GM21786 (cell line): Measurements from ENCODE around the gene TMEM63A.

ENCODE experiments used
- ATAC-seq: cut with Tn5 transposase; IDR thresholded peaks from one replicate; pipeline ENCODE4 v1.9.1; 2021; ENCODE audit not compliant: unreplicated experiment

The TMEM63A gene

DNA sequence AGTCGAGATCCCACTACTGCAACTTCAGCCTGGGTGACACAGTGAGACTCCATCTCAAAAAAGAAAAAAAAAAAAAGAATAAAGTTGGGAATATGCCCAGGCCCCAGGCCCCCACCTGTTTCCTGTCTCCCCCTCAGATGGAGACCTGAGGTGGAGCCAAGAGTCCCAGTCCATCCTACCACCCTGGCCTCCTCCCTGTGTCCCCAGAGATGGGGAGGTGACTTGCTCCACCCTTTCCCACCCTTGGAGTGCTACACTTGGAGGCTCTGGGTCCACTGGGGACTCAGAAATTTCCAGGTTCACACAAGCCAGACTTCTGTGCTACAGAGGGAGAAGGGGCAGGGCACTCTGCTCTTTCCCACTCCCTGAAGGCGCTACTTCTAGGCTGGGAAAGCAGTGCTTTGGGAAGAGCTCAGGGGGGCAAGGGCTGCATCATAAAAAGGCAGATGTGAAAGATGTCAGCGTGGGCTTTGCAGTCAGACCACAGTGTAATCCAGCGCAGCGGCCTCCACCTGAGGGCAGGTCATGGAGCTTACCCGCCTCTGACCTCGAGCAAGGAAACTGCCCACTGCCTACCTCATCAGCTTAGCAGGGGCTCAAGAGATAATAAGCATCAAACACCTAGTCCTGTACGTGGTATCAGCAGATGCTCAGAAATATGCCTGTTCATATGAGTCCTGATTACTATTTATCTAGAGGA is 13.4 kb downstream of the TMEM63A start:
- no peak for ATAC-seq

DNA sequence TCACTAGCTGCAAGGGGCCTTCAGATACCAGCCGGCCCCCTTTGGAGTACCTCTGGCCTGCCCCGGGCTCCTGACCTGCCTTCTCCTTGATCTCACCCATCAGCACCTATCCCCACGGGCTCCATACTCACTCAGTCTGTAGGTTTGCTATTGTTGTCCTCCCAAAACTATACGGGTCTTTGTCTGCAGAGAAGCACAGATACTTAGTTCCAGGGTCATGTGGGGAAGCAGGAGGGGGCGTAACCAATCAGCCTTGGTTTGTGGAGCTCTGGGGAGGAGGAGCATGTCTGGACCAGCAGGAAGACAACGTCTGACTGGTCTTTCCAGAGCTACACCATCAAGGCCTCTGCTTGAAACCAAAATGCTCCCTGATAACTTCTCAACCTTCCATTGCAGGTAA is 15.2 kb downstream of the TMEM63A start:
- no peak for ATAC-seq

- ATAC-seq: no peak
Observed at GRCh38 chr1:225866061-225866837, 15.9 kb downstream of the TMEM63A start.

GRCh38 chr1:225865514-225865913 is 16.7 kb downstream of the TMEM63A start:
- ATAC-seq: no peak

DNA sequence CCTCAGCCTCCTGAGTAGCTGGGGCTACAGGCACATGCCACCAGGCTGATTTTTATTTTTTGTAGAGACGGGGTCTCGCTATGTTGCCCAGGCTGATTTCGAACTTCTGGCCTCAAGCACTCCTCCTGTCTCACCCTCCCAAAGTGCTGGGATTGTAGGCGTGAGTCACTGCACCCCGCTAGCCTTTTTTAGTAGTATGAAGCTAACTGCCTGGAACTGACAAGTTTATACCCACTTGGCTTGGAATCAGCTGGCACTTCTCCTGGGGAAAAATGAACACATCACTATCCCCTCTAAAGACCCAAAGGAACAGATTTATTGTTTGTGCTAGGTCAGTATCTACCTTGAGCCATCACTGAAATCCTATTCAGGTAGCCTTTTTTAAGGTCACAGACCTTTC is 19.0 kb downstream of the TMEM63A start:
- no peak for ATAC-seq

DNA sequence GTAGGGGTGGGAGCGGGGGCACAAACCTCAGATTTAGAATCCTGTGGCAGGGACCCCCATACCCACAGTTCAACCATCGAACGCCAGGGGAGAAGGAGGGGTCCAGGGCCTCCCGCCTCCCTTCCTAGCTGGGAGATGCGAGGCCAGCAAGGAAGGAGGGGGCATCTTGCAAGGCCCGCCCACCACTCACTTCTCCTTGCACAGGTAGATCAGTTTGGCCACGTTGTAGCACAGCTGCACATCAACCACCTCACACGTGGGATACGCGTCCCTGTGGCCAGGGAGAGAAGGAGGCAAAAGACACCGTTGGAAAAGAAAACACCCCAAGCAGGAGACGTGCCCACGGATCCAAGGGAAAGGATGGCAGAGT is 19.6 kb downstream of the TMEM63A start:
- ATAC-seq: no peak

GRCh38 chr1:225861834-225862580 is 20.2 kb downstream of the TMEM63A start:
- no peak for ATAC-seq

DNA sequence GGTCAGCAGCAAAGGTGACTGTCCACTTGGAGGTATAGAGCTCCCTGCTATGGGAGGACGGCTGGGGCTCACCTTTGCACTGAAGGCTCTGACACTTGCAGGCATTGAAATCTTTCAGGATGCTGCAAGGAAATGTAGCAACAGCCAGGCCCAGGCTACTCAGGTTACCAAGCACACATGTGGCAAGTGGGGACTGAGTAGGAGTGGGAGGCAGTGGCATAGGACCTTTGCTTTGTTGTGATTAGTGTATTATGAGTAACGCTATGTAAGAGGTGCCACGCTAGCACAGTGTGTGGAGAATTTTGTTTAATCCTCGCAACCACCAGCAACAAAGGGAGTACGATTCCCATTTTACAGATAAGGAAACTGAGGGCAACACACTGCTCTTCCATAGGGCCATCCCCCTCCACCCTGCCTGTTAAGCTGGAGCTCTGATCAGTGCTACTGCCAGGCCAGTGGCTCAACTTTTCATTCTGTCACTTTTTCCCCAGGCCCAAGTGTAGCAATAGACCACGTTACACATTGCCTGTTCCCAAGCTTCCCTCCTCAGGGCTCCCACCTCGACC is 21.2 kb downstream of the TMEM63A start:
- no peak for ATAC-seq

DNA sequence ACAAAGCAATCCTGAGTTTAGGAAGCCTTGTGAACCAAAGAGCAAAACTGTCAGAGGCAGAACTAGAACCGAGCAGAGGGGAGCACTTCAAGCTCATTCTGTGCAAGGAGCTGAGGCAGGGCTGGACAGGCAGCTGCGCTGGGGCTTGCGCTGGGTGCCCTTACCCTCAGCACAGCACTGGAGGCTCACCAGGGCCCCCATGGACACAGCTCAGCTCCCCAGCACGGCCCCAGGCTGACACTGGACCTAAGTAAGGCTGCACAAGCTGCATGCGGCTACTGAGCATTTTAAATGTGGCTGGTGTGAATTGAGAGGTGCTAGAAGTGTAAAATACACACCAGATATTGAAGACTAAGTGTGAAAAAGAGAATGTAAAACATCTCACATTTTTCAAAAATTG is 22.1 kb downstream of the TMEM63A start:
- ATAC-seq: no peak

DNA sequence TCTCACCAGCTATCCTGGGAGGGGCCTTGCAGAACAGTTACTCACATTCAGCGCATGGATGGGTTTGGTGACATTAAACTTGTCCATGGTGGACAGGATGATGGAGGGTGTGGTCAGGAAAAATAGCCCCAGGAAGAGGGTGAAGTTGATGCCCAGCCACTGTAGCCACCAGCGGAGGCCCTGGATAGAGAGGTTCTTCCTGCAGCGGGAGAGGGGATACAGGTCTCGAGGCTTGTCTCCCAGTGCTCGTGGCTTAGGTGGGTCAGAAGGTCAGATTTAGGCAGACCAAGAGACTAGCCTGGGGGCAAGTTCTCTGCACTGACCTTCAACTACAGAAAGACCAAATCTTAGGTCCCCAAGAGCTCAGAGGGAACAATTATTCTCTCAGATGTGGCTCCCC is 23.0 kb downstream of the TMEM63A start:
- no peak for ATAC-seq

DNA sequence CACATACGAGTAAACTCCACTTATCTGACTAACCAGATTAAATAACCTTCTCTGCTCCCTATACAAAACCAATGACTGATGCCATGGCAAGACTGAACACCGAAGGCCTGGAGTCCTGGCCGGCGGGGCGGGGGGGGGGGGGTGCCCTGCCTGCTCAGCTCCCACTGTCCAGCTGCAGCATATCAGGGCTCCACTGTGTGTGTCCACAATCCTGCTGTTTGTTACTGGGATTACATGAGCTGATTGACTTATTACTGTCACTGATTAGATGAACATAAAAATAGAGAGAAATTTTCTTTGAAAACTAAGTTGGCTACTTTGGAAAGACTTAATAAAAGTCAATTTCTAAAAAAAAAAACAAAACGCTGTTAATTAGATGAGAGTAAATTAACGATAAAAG is 24.9 kb downstream of the TMEM63A start:
- no peak for ATAC-seq

- ATAC-seq: no peak
Observed at GRCh38 chr1:225855503-225856300, 26.5 kb downstream of the TMEM63A start.

DNA sequence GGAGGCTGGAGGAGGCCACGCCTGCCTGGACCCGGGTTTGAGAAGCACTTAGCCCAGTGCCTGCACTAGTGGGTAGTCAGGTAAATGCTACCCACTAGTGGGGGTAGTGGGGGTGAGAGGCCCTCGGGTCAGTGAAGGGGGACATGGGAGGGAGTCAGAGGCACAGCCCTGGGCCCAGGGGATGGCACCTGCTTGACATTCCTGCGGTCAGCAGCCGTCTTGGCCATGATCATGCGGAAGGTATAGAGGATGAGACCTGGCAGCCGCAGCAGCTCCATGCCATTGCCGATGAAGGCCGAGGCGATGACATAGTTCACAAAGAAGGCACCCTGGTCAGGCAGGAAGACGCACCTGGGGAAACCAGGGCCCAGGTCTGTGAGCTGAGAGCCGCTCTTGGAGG is 28.7 kb downstream of the TMEM63A start:
- ATAC-seq: no peak

- no peak for ATAC-seq
Observed at GRCh38 chr1:225852413-225853124, 29.6 kb downstream of the TMEM63A start.

- peak; percentile 49 for ATAC-seq
Observed at GRCh38 chr1:225851805-225852204, 30.4 kb downstream of the TMEM63A start.

GRCh38 chr1:225850370-225850769 is 31.8 kb downstream of the TMEM63A start:
- no peak for ATAC-seq

DNA sequence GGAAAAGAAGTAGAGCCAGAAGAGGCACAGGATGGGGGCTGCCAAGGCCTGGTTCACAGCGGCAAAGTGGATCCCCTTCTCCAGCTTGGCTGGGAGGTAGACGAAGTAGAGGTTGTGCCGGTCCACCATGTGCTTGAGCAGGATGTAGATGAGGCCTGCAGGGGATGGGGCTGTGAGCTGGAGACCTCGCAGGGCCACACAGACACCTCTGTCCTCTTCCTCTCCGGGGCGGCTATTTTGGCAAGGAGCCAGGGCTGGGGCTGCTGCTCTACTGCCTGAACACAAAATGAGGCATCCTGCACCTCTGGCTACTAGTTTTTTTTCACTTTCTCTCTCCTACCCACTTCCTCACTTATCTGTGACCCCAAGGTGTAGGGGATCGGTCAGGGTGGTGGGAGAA is 32.3 kb downstream of the TMEM63A start:
- ATAC-seq: no peak

DNA sequence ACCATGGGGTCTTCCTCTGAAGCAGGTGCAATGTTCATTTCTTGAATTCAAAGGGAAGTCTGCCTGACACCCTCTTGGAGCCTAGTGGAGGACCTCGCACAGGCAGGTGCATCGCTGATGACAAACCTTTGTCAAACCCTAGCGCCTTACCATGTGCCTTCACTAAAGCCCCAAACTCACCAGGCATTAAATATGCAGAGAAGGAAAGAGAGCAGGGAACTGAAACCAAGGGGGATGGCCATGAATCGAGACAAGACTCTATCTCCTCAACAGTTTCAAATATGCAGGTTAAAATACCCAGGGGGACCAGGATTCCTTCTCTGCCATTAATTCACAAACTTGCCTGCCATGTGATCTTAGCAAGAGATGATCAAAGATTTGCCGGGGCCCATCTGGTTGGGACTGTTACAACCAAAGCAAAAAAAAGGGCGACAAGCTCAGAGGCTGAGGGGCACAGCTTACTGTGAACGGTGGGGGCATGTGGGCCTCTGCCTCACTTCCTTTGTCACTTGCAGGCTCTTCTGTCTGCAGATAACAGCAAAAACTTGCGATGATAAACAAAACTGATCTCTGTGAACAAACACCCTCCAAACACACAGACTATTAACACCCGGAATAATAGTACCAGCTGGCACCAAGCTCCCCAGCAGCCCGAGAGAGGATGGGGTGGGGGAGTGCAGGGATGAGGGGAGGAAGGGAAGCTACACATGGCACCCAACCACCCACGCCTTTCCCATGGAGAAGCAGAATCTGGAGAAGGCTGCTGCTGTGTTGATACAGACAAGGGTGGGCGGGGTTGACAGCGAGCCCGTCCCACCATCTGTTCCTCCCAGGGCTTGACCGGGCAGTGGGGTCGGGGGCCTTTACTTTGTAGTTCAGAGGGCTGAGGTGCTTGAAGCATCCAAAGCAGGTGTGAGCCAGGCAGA is 33.9 kb downstream of the TMEM63A start:
- ATAC-seq: peak; percentile 68

GRCh38 chr1:225847610-225848009 is 34.6 kb downstream of the TMEM63A start:
- ATAC-seq: peak; percentile 1
